ENCODE results near the gene CERT1. TPM values are rescaled to one million over a fixed set of nuclear protein-coding genes. Genes with fewer than 3 reads are reported as not detected.

Gene CERT1
- total RNA-seq, 1 experiment from 2014 or later = 50.2 TPM

GRCh38 chr5:75546830-75547229, 35.4 kb upstream of the CERT1 start:
- H3K4me1 ChIP-seq (ENCODE audit: insufficient read depth, low read length) = no peaks in the 10 kb centered on the region
- H3K56ac ChIP-seq (ENCODE audit: insufficient read length, low read depth, low read length) = no peak overlapping the region
- no peaks in the 10 kb centered on the region for H3K9me3 ChIP-seq (ENCODE audit: control insufficient read depth, low read depth, low read length)
- H4K8ac ChIP-seq (replicated peaks; ENCODE audit: insufficient read length, low read depth, low read length) = no peak overlapping the region
- no peak overlapping the region for H3K9ac ChIP-seq (ENCODE audit: extremely low read depth, insufficient read length, low read length)
- no peak overlapping the region for H4K5ac ChIP-seq (ENCODE audit: insufficient read length, low read depth, low read length)
- no peaks in the 10 kb centered on the region for H4K20me1 ChIP-seq (ENCODE audit: control insufficient read depth, insufficient read depth, insufficient read length)
- H3K27ac ChIP-seq (ENCODE audit: insufficient read length, low read depth, low read length) = no peak overlapping the region
- H3K36me3 Mint-ChIP-seq (ENCODE audit: insufficient read depth in 1 of 3, low read depth in 3 of 3) = no peaks in the 10 kb centered on the region
- no peak overlapping the region for H3K4me2 ChIP-seq (ENCODE audit: insufficient read depth, insufficient read length, low read length)
- H3T11ph ChIP-seq (ENCODE audit: low read length) = no peak overlapping the region
- no peak overlapping the region for H2BK15ac ChIP-seq (ENCODE audit: low read depth, low read length)
- H2AK5ac ChIP-seq (ENCODE audit: insufficient read length, low read length) = no peak overlapping the region
- no peak overlapping the region for H3K18ac ChIP-seq (ENCODE audit: insufficient read length, low read depth, low read length)
- H2BK20ac ChIP-seq (ENCODE audit: low read depth, low read length, poor library complexity, severe bottlenecking) = no peak overlapping the region
- no peaks in the 10 kb centered on the region for H3K79me1 ChIP-seq (ENCODE audit: insufficient read depth, low read depth, low read length, poor library complexity, severe bottlenecking)
- H3K27ac Mint-ChIP-seq = peak overlapping the region in 1 of 3 experiments; percentile 41; a peak in 1 of 7 replicates
- no peak overlapping the region for H3K4me3 Mint-ChIP-seq
- no peak overlapping the region for H2BK120ac ChIP-seq (ENCODE audit: low read depth, low read length, poor library complexity, severe bottlenecking)
- whole genome bisulfite sequencing (ENCODE audit: extremely low coverage, insufficient read length, low lambda C conversion rate) = no CpG with 5 or more reads among the region's 6 CpGs
- H3K27me3 Mint-ChIP-seq (ENCODE audit: low read depth) = no peaks in the 10 kb centered on the region
- no peaks in the 10 kb centered on the region; a peak in 1 of 5 replicates for H3K9me3 Mint-ChIP-seq
- no peak overlapping the region for H3K4ac ChIP-seq (ENCODE audit: low read depth, low read length)
- DNase-seq = no peak
- H3K79me2 ChIP-seq (ENCODE audit: insufficient read depth, low read length) = no peaks in the 10 kb centered on the region
- no peak overlapping the region for H2BK12ac ChIP-seq (ENCODE audit: insufficient read length, low read depth, low read length)
- H3K23me2 ChIP-seq (ENCODE audit: insufficient read length, low read depth, low read length, poor library complexity, severe bottlenecking) = no peaks in the 10 kb centered on the region
- H3K14ac ChIP-seq (ENCODE audit: insufficient read depth, low read length) = no peak overlapping the region
- H3K4me1 Mint-ChIP-seq = no peaks in the 10 kb centered on the region
- no peak overlapping the region for H4K91ac ChIP-seq (ENCODE audit: insufficient read length, low read depth, low read length)
- H2BK5ac ChIP-seq (ENCODE audit: insufficient read length, low read length) = no peak overlapping the region
- TF ChIP-seq CTCF (conservative IDR thresholded peaks at IDR 0.05) = no peak
- no peak overlapping the region for H2AFZ ChIP-seq (ENCODE audit: low read length)
- no peak overlapping the region for H3K23ac ChIP-seq (ENCODE audit: insufficient read length, low read depth, low read length)
- no peaks in the 10 kb centered on the region for H3K27me3 ChIP-seq (ENCODE audit: insufficient read depth, low read length)

Measured in H9 (cell line).